HG02970 (cell line): ENCODE results near the gene MCM9.

Experiments used
- ATAC-seq: cut with Tn5 transposase; IDR thresholded peaks from one replicate; pipeline ENCODE4 v1.9.1; 2021; ENCODE audit warnings: mild to moderate bottlenecking, moderate library complexity, moderate number of reproducible peaks; ENCODE audit not compliant: unreplicated experiment, low FRiP score

Gene MCM9

DNA sequence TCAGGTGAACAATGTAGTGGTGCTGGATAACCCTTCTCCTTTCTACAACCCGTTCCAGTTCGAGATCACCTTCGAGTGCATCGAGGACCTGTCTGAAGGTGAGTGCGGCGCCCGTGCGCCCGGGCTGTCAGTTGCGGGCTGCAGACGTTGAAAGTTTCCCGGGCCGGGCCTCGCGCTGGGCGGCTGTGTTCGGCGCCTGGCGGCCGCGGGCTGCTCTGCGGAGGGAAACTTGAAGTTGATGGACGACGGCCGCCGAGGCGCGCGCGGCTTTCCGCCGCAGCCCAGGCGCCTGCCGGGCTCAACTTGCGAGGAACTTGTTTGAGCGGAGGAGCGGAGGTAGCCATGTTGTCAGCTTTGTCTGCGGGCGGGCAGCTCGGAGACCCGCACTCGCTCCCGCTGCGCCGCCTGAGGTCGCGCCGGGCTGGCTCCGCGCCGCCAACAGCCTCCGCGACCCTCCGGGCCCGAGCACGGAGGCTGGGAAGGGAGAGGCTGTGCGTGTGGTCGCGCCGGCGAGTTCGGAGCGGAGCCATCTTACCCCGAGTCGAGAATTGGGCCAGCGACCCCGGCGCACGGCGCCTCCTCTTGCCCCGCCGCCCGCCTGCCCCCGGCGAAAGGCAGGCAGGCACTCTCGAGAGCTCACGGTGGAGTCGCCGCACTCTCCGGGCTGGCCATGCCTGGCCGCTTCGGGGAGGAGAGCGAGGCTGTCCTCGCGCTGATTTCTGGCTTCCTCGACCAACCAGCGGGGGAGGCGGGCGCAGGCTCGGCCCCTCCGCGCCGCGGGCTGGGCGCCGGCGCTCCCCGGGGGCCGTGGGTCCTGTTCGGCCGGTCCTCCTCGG lies 40.3 kb downstream of the MCM9 start:
- ATAC-seq, result peak; percentile 27

DNA sequence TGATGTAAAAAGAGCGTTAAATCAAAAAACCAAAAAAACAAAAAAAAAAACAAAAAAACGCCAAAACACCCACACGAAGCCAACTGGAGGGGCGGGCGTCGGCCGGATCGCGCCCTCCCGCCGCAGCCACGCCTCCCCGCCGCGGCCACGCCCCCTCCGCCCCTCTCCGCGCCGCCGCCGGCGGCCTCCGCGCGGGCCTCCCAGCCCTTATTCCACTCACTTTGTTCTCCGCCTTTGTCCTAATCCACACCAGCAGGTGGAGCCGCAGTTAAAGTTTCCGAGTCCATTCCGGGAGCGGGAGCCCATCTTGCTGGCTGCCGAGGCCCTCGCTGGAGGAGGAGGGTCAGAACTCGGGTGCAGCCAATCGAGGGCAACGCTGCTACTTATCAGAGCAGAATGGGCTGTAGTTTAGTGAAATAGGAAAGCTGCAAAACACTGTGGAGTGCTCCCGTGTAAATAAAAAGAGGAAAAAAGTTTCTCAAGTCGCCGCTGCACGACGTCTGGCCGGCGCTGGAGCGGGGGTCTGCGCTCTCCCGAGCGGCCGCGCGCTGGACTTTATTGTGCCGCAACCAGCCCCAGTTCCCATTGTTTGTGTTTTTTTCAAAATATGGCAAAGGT lies 41.0 kb downstream of the MCM9 start, which contains the start of gene ASF1A:
Gene ASF1A (plus strand): TSS at position 346 of the 618 bp plus-strand sequence. CDS start 262 bp downstream, at position 608.
- peak; percentile 66 for ATAC-seq

DNA sequence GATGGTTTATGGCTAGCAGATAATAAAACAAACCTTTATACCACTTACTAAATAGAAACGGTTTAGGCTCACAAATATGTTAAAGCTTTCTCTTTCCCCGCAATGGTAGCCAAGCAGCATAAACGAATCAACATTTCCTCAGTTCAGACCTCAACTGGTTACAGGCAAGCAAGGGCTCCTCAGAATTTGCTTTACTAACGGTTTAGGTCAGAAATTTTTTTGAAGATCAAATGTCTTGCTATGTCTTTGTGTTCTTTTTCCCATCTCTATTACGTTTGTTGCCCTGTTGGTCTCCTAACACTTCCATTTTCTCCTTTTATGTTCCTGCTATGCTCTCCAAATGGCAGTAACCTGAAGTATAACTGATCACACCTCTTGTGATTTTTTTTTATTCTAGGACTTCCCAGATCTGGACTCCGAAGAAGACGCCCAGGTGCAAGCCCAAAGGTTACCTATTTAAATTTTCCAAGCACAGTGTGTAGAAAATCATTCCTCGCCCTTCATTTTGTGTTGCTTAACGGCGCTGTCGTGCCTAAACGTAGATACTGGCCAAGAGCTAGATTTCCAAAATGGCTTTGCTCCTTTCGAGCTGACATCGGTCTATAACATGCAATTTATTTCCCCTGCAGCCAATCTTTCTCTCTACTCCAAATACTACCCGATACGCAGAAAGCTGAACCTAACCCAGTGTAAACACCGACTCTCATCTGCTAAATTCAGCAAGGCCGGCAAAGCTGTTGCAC lies 41.7 kb downstream of the MCM9 start:
- ATAC-seq, result peak; percentile 8

DNA sequence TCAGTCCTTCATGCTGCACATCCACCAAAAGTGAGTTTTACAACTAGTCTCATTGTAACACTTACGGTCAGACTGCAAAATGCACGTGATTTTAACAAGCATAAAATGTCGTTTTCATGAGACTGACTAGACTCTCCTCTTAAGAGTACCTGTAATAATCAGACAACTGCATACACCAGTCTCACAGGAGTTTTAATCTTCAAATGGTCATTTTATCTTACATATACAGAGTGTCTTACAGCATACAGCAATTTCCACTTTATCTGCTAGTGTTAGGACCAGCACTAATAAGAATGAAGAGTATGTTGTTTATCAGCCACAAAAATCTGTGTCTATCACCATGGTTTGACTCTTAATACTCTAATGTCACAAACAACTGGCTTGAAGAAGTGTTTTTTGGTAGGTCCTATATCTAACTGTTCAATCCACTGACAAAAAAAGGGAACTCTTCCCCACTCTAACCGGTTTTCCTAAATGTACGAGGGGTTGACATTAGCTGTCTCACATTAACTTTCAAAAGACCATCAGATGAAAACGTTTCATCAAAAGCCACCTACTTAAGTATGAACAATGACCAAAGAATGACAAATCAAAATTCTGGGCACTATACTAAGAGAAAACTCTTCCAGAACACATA lies 42.5 kb downstream of the MCM9 start:
- no peak for ATAC-seq

DNA sequence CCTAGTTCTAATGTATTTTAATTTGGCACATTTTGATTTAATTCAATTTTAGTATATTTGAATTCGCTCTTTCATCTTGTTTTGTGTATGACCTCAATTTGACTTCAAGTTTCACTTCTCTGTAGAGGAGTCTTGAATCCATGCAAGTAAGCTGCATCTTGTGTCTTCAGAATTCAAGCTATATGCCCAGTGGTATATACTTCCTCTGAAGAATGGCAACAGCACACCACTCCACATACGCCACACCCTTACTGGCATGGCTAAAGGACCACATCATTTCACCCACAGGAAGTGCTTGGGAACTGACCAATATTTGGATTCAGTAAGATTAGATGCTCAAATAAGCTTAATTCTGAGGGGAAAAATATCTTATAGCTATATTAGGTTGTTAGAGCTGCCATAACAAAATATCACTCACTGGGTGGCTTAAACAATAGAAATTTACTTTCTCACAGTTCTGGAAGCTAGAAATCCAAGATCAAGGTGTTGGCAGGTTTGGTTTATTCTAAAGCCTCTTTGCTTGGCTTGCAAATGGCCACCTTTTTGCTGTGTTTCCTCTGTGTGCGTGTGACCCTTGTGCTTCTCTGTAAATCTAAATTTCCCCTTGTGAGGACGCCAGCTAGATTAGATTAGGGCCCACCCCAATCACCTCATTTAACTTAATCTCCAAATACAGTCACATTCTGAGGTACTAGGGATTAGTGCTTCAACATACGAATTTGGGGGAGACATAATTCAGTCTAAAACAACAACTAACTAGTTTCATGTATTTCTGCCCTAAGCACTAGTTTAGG lies 43.8 kb downstream of the MCM9 start:
- no peak for ATAC-seq

DNA sequence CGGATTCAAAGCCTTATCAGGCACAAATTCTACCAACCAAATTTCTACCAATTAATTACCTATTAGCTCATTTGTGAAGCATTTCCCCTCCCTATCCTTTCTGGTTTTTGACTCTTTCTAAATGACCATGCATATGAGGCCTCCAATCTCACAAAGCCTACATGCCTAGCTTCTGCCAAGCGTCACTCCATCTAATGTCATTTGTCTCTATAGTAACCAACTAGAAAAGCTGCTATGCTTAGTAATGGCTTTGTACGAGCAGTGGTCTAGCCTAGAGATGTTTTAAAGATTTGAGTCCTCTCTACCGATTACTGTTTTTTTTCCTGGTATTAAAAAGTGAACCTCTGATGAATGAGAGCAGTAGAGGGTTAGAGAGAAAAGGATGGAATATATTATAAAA lies 45.8 kb downstream of the MCM9 start:
- ATAC-seq, result no peak

DNA sequence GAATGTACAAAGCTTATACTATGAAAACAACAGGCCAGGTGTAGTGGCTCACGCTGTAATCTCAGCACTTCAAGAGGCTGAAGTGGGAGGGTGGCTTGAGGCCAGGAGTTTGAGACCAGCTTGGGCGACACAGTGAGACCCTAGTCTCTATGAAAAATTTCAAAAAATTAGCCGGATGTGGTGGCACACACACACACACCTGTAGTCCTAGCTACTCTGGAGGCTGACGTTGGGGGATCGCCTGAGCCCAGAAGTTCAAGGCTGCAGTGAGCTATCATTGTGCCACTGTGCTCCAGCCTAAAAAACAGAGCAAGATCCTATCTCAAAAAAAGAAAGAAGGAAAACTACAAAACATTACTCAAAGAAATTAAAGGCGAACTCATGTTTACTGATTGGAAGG lies 48.3 kb downstream of the MCM9 start:
- no peak for ATAC-seq

DNA sequence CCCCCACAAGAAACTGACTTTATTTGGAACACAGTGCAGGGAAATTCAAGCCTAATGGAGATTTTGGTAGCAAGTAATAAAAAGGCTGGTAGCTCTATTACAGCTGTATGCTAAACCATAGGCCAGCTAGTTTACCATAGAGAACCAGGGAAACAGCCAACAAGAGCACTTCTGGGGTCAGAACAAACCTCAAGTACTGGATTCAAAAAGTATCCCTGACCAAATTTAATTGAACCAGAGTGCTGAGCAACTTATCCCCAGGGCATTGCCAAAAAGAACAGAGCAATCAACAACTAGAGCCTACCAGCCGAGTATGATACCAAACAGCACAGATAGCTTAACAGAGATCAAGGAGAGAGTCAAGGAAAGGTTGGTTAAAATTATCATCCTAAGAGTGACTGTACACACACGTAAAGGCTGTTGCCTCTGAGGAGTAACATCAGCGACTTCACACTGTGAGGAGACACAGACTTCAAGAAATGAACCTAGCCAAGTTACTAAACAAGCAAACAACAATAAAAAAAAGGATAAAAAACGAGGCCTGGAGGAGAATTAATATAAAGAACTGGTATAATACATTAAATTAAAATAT lies 52.5 kb downstream of the MCM9 start:
- ATAC-seq, result no peak

DNA sequence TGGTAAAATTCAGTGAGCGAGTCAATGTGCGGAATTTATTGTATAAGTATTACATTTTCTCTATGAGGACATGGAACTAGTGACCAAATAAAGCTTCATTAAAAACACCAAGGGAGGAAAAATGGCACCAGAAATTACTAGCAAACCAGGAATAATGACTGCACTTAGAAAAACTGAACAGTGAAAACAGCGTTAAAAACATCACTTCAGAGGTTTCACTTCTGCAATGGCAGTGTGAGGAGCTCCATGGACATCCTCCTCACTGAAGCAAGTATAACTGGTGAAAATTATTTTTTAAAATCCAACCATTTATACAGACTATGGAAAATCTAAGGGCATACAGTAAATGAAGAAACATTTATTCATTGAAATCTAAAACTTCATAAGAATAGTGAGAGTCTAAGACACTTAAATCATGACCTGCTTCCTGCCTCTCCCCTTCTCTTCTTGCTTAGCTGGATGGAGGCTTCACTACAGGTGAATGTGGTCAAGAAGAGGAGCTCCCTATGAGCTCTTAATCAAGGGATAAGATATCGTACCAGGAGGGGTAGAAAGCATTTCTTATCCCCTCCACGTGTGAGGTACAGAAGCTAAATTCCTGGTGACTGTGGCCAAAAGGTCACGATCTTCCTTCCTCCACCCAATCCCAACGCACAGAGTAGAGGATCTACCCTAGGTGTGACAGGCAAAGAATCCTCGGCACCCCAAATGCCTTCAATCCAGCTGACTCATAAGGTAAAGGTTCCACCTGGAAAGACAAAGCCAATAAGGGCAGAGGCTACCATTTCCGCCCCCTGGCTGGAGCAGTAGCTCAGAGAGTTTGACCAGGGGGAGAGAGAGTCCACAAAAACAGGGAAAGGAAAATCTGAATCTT lies 53.3 kb downstream of the MCM9 start:
- peak; percentile 61 for ATAC-seq

DNA sequence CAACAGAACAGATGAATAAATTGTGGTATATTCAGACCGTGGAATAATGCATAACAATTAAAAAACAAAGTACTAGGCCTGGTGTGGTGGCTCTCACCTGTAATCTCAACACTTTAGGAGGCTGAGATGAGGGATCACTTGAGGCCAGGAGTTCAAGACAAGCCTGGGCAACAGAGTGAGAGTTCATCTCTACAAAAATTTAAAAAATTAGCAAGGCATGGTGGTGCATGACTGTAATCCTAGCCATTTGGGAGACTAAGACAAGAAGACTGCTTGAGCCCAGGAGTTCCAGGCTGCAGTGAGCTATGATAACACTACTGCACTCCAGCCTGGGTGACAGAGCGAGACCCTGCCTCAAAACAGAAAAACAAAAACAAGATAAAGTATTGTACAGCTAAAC lies 57.2 kb downstream of the MCM9 start:
- ATAC-seq, result no peak

DNA sequence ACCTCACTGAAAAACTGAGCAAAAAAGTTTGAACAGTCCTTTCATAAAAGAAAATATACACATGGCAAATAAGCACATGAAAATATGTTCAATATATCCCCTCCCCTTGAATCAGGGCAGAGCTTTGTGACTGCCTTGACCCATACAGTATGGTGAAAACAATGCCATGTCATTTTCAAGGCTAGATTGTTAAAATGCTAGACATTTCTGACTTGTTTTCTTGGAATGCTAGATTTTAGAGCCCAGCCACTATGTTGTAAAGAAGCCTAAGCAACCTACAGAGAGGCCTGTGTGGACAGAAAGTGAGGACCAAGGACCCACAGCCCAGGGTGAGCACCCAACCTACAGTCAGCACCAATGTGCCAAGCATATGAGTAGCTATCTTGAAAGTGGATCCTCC lies 58.1 kb downstream of the MCM9 start:
- no peak for ATAC-seq

DNA sequence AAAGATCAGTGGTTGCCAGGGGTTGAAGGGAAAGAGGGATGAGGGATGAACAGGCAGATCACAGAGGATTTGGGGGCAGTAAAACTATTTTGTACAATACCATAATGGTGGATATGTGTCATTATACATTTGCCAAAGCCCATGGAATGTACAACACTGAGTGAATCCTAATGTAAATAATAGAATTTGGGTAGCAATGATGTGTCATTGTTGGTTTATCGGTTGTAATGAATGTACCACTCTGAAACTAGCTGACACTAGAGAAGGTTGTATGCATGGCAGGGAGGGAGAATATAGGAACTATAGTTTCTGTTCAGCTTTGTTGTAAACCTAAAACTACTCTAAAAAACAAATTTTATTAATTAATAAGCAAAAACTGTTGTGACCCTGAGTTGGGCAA lies 58.8 kb downstream of the MCM9 start:
- ATAC-seq, result no peak

DNA sequence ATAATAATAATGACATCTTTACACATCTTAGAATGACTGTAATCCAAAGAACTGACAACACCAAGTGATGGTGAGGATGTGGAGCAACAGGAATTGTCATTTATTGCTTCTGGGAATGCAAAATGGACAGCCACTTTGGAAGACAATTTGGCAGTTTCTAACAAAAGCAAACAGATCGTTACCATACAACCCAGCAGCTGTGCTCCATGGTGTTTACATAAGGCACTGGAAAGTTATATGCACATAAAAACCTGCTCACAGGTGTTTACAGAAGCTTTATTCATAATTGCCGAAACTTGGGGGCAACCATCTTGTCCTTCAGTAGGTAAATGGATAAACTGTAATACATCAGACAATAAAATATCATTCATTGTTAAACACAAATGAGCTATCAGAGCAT lies 59.3 kb downstream of the MCM9 start:
- ATAC-seq, result no peak

DNA sequence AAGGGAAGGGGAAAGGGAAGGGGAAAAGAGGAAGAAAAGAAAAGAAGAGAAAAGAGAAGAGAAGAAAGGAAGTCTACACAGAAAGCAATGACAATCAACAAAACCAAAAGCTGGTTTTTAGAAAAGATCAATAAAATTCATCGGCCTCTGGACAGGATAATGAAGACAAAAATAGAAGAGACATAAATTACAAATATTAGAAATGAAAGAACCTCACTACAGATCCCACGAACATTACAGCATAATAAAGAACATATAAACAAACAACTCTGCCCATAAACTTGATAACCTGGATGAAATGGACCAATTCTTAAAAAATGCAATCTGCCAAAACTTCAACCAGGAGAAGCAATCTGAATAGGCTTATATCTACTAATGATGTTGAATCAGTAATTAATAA lies 61.7 kb downstream of the MCM9 start:
- no peak for ATAC-seq

DNA sequence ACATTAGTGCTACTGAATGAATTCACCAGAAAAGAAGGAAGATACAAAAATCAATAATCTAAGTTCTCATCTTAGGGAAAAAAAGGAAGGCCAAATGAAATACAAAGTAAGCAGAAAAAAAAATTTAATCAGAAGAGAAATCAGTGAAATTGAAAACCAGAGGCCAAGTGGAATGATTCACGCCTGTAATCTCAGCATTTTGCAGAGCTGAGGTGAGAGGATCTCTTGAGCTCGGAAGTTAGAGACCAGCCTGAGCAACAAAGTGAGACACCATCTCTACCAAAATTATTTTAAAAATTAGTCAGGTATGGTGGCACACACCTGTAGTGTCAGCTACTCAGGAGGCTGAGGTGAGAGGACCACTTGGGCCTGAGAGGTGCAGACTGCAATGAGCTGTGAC lies 62.2 kb downstream of the MCM9 start:
- no peak for ATAC-seq

DNA sequence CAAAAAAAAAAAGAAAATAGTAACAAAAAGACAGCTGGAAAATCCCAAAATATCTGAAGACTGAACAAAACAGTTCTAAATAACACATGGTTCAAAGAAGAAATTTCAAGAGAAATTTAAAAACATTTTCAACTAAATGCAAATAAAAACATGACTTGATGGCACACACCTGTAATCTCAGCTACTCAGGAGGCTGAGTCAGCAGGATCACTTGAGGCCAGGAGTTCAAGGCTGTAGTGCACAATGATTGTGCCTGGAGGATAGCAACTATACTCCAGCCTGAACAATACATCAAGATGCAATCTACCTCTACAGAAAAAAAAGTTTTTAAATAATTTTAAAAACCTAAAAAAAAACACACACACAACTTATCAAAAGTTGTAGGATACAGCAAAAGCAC lies 62.6 kb downstream of the MCM9 start:
- ATAC-seq, result no peak

DNA sequence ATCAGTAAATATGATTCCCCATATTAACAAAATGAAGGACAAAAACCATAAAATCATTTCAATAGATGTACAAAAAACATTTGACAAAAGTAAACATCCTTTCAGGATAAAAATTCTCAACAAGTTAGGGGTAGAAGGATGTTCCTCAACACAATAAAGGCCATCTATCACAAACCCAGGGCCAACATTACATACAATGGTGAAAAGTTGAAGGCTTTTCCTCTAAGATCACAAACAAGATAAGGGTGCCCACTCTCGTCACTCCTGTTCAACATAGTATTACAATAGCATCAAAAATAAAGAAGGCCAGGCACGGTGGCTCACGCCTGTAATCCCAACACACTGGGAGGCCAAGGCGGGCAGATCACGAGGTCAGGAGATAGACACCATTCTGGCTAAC lies 63.6 kb downstream of the MCM9 start:
- no peak for ATAC-seq

DNA sequence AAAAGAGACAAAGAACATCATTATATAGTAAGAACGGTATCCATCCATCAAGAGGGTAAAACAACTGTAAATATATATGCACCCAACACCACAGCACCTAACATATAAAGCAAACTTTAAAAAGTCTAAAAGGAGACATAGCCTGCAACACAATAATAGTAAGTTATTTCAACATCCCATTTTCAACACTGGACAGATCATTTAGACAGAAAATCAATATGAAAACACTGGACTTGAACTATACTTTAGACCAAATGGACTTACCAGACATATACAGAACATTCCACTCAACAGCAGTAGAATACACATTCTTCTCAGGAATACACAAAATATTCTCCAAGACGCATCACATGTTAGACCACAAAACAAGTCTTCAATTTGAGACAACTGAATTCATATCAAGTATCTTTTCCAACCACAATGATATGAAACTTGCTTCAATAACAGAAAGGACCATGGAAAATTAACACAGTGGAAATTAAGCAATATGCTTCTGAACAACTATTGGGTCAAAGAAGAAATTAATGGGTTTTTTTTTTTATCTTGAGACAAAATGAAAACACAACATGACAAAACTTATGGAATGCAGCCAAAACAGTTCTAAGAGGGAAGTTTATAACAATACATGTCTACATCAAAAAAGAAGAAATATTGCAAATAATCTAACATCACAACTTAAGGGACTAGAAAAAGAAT lies 64.9 kb downstream of the MCM9 start:
- ATAC-seq, result no peak
